Activated T-helper 2 cell treated with anti-CD3 and anti-CD28 coated beads, Interferon-gamma antibody, Interleukin-2, Interleukin-4, amounts not matched to agents 10 μg/mL and 5 μg/mL and 100 μg/mL, durations not matched to agents 14 hours and 24 hours and 36 hours (primary cell): ENCODE measurements around the gene ZNF571. TPM values are rescaled to one million over a fixed set of nuclear protein-coding genes. Genes with fewer than 3 reads are reported as not detected.

Source experiments
- DNase-seq: peaks from one replicate; pipeline ENCODE4 v3.0.0; 2021; ENCODE audit warnings: low spot score
- H3K27ac Mint-ChIP-seq: one replicate; pipeline ENCODE4 v1.8.0; 2021; ENCODE audit warnings: mixed read lengths
- H3K27me3 Mint-ChIP-seq: one replicate; pipeline ENCODE4 v1.8.0; 2021; ENCODE audit warnings: low read depth, mixed read lengths
- H3K36me3 Mint-ChIP-seq: one replicate; pipeline ENCODE4 v1.8.0; 2021; ENCODE audit warnings: low read depth, mixed read lengths
- H3K4me1 Mint-ChIP-seq: one replicate; pipeline ENCODE4 v1.8.0; 2021; ENCODE audit warnings: low read depth, mixed read lengths
- H3K4me3 Mint-ChIP-seq: one replicate; pipeline ENCODE4 v1.8.0; 2021; ENCODE audit warnings: low read depth, mild to moderate bottlenecking, moderate library complexity, mixed read lengths
- H3K9me3 Mint-ChIP-seq: one replicate; pipeline ENCODE4 v1.8.0; 2021; ENCODE audit warnings: mixed read lengths
- intact Hi-C: fragments of 100-400 bp; cut with micrococcal nuclease; formaldehyde crosslinking; loops from one replicate; pipeline ENCODE4 v1.15.1; 2023
- total RNA-seq: library from RNA; stranded (reverse); gene quantifications from 2 replicates; pipeline ENCODE4 v1.2.3, GENCODE V29; 2022

The ZNF571 gene
- total RNA-seq, 1 donor from 2014 or later: 0.50 TPM

DNA sequence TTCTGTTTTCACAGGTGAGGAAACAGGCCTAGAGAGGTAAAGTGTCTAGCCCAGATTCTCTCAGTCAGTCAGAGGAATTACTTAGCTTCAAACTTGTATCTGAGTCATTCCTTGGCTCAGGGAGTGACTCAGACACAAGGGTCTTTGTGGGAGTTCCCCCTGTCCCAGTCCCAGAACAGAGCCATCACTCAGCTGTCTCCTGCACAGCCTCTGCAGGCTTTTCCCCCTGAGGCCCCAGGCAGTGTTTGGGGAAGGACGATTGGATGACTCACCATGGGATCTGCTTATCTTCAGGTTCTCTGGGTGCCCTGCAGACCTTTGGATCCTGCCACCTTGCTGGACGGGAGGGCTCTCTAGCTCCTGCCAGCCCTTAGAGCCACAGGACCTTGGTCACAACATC lies 74.7 kb downstream of the ZNF571 start:
- H3K27me3 Mint-ChIP-seq: no peaks in the 10 kb centered on the region
- intact Hi-C loops: no loop called here
- H3K27ac Mint-ChIP-seq: no peak overlapping the region
- H3K9me3 Mint-ChIP-seq: peaks cover 57% of the 10 kb centered on the region
- no peaks in the 10 kb centered on the region for H3K4me1 Mint-ChIP-seq
- no peaks in the 10 kb centered on the region for H3K36me3 Mint-ChIP-seq
- H3K4me3 Mint-ChIP-seq: no peak overlapping the region
- DNase-seq: no peak

Other genes with a start within 250 kb of the ZNF571 start
- 3.2 TPM in 2 replicates for gene ZNF527, start 223.7 kb downstream of the ZNF571 start, total RNA-seq
- gene ZNF569, start 127.3 kb downstream of the ZNF571 start, total RNA-seq: 3.5 and 3.8 TPM in 2 replicates
- 2.3 and 2.6 TPM in 2 replicates for gene ZNF570, start 125.4 kb downstream of the ZNF571 start, total RNA-seq
- 0.32 and 0.66 TPM in 2 replicates for gene ZNF793, start 87.9 kb downstream of the ZNF571 start, total RNA-seq
- 0.41 and 0.46 TPM in 2 replicates for gene ZNF540, start 84 bp upstream of the ZNF571 start, total RNA-seq
- 10.4 and 12.2 TPM in 2 replicates for gene ZFP30, start 60.7 kb upstream of the ZNF571 start, total RNA-seq
- 2.7 and 3.0 TPM in 2 replicates for gene ZNF607, start 125.0 kb upstream of the ZNF571 start, total RNA-seq
- 3.1 and 3.6 TPM in 2 replicates for gene ZNF573, start 184.8 kb upstream of the ZNF571 start, total RNA-seq